Measurements from ENCODE around the gene ZBTB7A.
"Not testable (repeated sequence)": the region's sequence is repeated elsewhere in the genome, so short reads cannot be mapped to it uniquely, and the experiment has no call there.

The ZBTB7A gene

GRCh38 chr19:4013886-4014540, 52.7 kb downstream of the ZBTB7A start:
- no peak for DNase-seq

- DNase-seq = no peak
Observed at GRCh38 chr19:4012975-4013634, 53.6 kb downstream of the ZBTB7A start.

GRCh38 chr19:4012092-4012974, 54.4 kb downstream of the ZBTB7A start:
- no peak for DNase-seq

- DNase-seq = not testable (repeated sequence)
Observed at GRCh38 chr19:4011430-4011829, 55.3 kb downstream of the ZBTB7A start.

GRCh38 chr19:4010808-4011110, 55.9 kb downstream of the ZBTB7A start:
- DNase-seq = no peak

GRCh38 chr19:4009990-4010807, 56.5 kb downstream of the ZBTB7A start:
- DNase-seq = peak; percentile 86 to 95

- peak in 1 of 2 experiments; percentile 25 for DNase-seq
Observed at GRCh38 chr19:4007836-4008539, 58.7 kb downstream of the ZBTB7A start.

GRCh38 chr19:4007021-4007835, 59.5 kb downstream of the ZBTB7A start, which contains the start of gene PIAS4:
TSS of gene PIAS4 (plus strand) at chr19:4007736. CDS start at chr19:4007761, 25 bp downstream.
- DNase-seq = peak; percentile 96 to 97

GRCh38 chr19:4005436-4005835, 61.3 kb downstream of the ZBTB7A start:
- not testable (repeated sequence) for DNase-seq

GRCh38 chr19:4000798-4001197, 65.9 kb downstream of the ZBTB7A start:
- DNase-seq = not testable (repeated sequence)

GRCh38 chr19:3998667-3999412, 67.9 kb downstream of the ZBTB7A start:
- peak; percentile 47 to 81 for DNase-seq

- DNase-seq = no peak
Observed at GRCh38 chr19:3995607-3996006, 71.1 kb downstream of the ZBTB7A start.
